ENCODE results near the gene LPGAT1.
A peak's percentile ranks its signal among the peaks of the same experiment; 100 is the strongest.

The LPGAT1 gene

GRCh38 chr1:211715971-211716370 lies 114.6 kb downstream of the LPGAT1 start:
- Histone ChIP-seq H3K9ac (ENCODE audit: low read length) (no peak overlapping the region), H3K9me2 (replicated peaks; ENCODE audit: insufficient read depth, low read length) (no peaks in the 10 kb centered on the region), H3K4me1 (ENCODE audit: low read length) (peaks cover 7% of the 10 kb centered on the region), H3K27ac (ENCODE audit: low read length) (no peak overlapping the region), H3F3A (ENCODE audit: insufficient read depth, low read length) (no peaks in the 10 kb centered on the region), H3K4me3 (ENCODE audit: low read length) (no peak overlapping the region), H2AFZ (ENCODE audit: low read length) (no peak overlapping the region), H3K36me3 (replicated peaks; ENCODE audit: insufficient read depth, low read length) (no peaks in the 10 kb centered on the region), H3K9me3 (replicated peaks; ENCODE audit: insufficient read depth, low read length) (no peaks in the 10 kb centered on the region), H3K4me2 (ENCODE audit: low read depth, low read length) (no peak overlapping the region), H3K79me2 (ENCODE audit: low read length) (no peaks in the 10 kb centered on the region), H4K20me1 (ENCODE audit: insufficient read depth, low read length) (no peaks in the 10 kb centered on the region), H3K27me3 (replicated peaks; ENCODE audit: insufficient read depth, low read length) (no peaks in the 10 kb centered on the region)
- no peak for DNase-seq
- TF ChIP-seq EZH2 (optimal IDR thresholded peaks at IDR 0.05; ENCODE audit: low read depth, low read length), result no peak
- no peak for TF ChIP-seq EZH2phosphoT487 (IDR thresholded peaks at IDR 0.05; ENCODE audit: low read length)

- no peaks in the 10 kb centered on the region for H3K27me3 ChIP-seq (replicated peaks; ENCODE audit: insufficient read depth, low read length)
- H3K4me1 ChIP-seq (ENCODE audit: low read length), result peaks cover 7% of the 10 kb centered on the region
- no peak overlapping the region for H3K9ac ChIP-seq (ENCODE audit: low read length)
- H4K20me1 ChIP-seq (ENCODE audit: insufficient read depth, low read length), result no peaks in the 10 kb centered on the region
- no peak for TF ChIP-seq EZH2phosphoT487 (IDR thresholded peaks at IDR 0.05; ENCODE audit: low read length)
- no peak for TF ChIP-seq CTCF (IDR thresholded peaks at IDR 0.05; ENCODE audit: low read length)
- no peak for TF ChIP-seq EZH2 (optimal IDR thresholded peaks at IDR 0.05; ENCODE audit: low read depth, low read length)
- no peaks in the 10 kb centered on the region for H3K9me2 ChIP-seq (replicated peaks; ENCODE audit: insufficient read depth, low read length)
- H3K4me2 ChIP-seq (ENCODE audit: low read depth, low read length), result no peak overlapping the region
- no peak for DNase-seq
- H2AFZ ChIP-seq (ENCODE audit: low read length), result no peak overlapping the region
- H3F3A ChIP-seq (ENCODE audit: insufficient read depth, low read length), result no peaks in the 10 kb centered on the region
- no peaks in the 10 kb centered on the region for H3K36me3 ChIP-seq (replicated peaks; ENCODE audit: insufficient read depth, low read length)
- H3K4me3 ChIP-seq (ENCODE audit: low read length), result no peak overlapping the region
- no peak overlapping the region for H3K27ac ChIP-seq (ENCODE audit: low read length)
- no peaks in the 10 kb centered on the region for H3K9me3 ChIP-seq (replicated peaks; ENCODE audit: insufficient read depth, low read length)
- H3K79me2 ChIP-seq (ENCODE audit: low read length), result no peaks in the 10 kb centered on the region
Observed at GRCh38 chr1:211714154-211714553, 116.4 kb downstream of the LPGAT1 start.

GRCh38 chr1:211713231-211713630 lies 117.3 kb downstream of the LPGAT1 start:
- Histone ChIP-seq H3K4me1 (ENCODE audit: low read length) (peaks cover 7% of the 10 kb centered on the region), H3K9ac (ENCODE audit: low read length) (no peak overlapping the region), H3K4me3 (ENCODE audit: low read length) (no peak overlapping the region), H3F3A (ENCODE audit: insufficient read depth, low read length) (no peaks in the 10 kb centered on the region), H3K79me2 (ENCODE audit: low read length) (no peaks in the 10 kb centered on the region), H3K36me3 (replicated peaks; ENCODE audit: insufficient read depth, low read length) (no peaks in the 10 kb centered on the region), H2AFZ (ENCODE audit: low read length) (no peak overlapping the region), H3K4me2 (ENCODE audit: low read depth, low read length) (no peak overlapping the region), H3K9me3 (replicated peaks; ENCODE audit: insufficient read depth, low read length) (no peaks in the 10 kb centered on the region), H3K27me3 (replicated peaks; ENCODE audit: insufficient read depth, low read length) (no peaks in the 10 kb centered on the region), H4K20me1 (ENCODE audit: insufficient read depth, low read length) (no peaks in the 10 kb centered on the region), H3K27ac (ENCODE audit: low read length) (no peak overlapping the region), H3K9me2 (replicated peaks; ENCODE audit: insufficient read depth, low read length) (no peaks in the 10 kb centered on the region)
- no peak for TF ChIP-seq EZH2 (optimal IDR thresholded peaks at IDR 0.05; ENCODE audit: low read depth, low read length)
- no peak for DNase-seq

GRCh38 chr1:211711315-211711705 lies 119.3 kb downstream of the LPGAT1 start:
- Histone ChIP-seq H3K4me1 (ENCODE audit: low read length) (peaks cover 7% of the 10 kb centered on the region), H4K20me1 (ENCODE audit: insufficient read depth, low read length) (no peaks in the 10 kb centered on the region), H3K9me3 (replicated peaks; ENCODE audit: insufficient read depth, low read length) (no peaks in the 10 kb centered on the region), H2AFZ (ENCODE audit: low read length) (0 out of 2 replicates have a peak overlapping the region, but pooled peaks have one; percentile 8), H3F3A (ENCODE audit: insufficient read depth, low read length) (no peaks in the 10 kb centered on the region), H3K9ac (ENCODE audit: low read length) (no peak overlapping the region), H3K4me2 (ENCODE audit: low read depth, low read length) (no peak overlapping the region), H3K27me3 (replicated peaks; ENCODE audit: insufficient read depth, low read length) (no peaks in the 10 kb centered on the region), H3K4me3 (ENCODE audit: low read length) (no peak overlapping the region), H3K79me2 (ENCODE audit: low read length) (no peaks in the 10 kb centered on the region), H3K27ac (ENCODE audit: low read length) (no peak overlapping the region), H3K9me2 (replicated peaks; ENCODE audit: insufficient read depth, low read length) (no peaks in the 10 kb centered on the region), H3K36me3 (replicated peaks; ENCODE audit: insufficient read depth, low read length) (no peaks in the 10 kb centered on the region)
- no peak for TF ChIP-seq CTCF (IDR thresholded peaks at IDR 0.05; ENCODE audit: low read length)
- DNase-seq, result peak; percentile 71
